H9 (cell line): ENCODE data around the gene CNGA2. TPM values are rescaled to one million over a fixed set of nuclear protein-coding genes. Genes with fewer than 3 reads are reported as not detected.
A peak's percentile ranks its signal among the peaks of the same experiment; 100 is the strongest.

Source experiments
- DNase-seq: peaks from one replicate; pipeline ENCODE4 v3.0.0-alpha.2; 2017
- H2AFZ ChIP-seq: one replicate; pipeline ENCODE4 v1.6.1; 2013; ENCODE audit warnings: mild to moderate bottlenecking, low read length, control low read depth, moderate library complexity
- H2AK5ac ChIP-seq: 2 replicates; pipeline ENCODE4 v1.6.1; 2013; ENCODE audit warnings: low read length, control low read depth, mixed read lengths; ENCODE audit not compliant: insufficient read length
- H2BK120ac ChIP-seq: one replicate; pipeline ENCODE4 v1.6.1; 2013; ENCODE audit warnings: low read depth, mild to moderate bottlenecking, low read length, control low read depth, inconsistent platforms; ENCODE audit not compliant: poor library complexity, severe bottlenecking
- H2BK12ac ChIP-seq: 2 replicates; pipeline ENCODE4 v1.6.1; 2013; ENCODE audit warnings: low read length, control low read depth, mixed read lengths, low read depth; ENCODE audit not compliant: insufficient read length
- H2BK15ac ChIP-seq: 2 replicates; pipeline ENCODE4 v1.6.1; 2013; ENCODE audit warnings: low read depth, low read length, control low read depth
- H2BK20ac ChIP-seq: one replicate; pipeline ENCODE4 v1.6.1; 2013; ENCODE audit warnings: low read depth, mild to moderate bottlenecking, low read length, control low read depth, inconsistent platforms; ENCODE audit not compliant: poor library complexity, severe bottlenecking
- H2BK5ac ChIP-seq: 2 replicates; pipeline ENCODE4 v1.6.1; 2013; ENCODE audit warnings: low read length, control low read depth, mixed read lengths; ENCODE audit not compliant: insufficient read length
- H3K14ac ChIP-seq: 2 replicates; pipeline ENCODE4 v1.6.1; 2013; ENCODE audit warnings: low read length, control low read depth; ENCODE audit not compliant: insufficient read depth
- H3K18ac ChIP-seq: 2 replicates; pipeline ENCODE4 v1.6.1; 2013; ENCODE audit warnings: low read depth, mild to moderate bottlenecking, mixed read lengths, low read length, control low read depth; ENCODE audit not compliant: insufficient read length
- H3K23ac ChIP-seq: 2 replicates; pipeline ENCODE4 v1.6.1; 2013; ENCODE audit warnings: low read length, control low read depth, mixed read lengths, low read depth; ENCODE audit not compliant: insufficient read length
- H3K23me2 ChIP-seq: 2 replicates; pipeline ENCODE4 v1.6.1; 2013; ENCODE audit warnings: low read depth, mild to moderate bottlenecking, mixed read lengths, low read length, control low read depth; ENCODE audit not compliant: insufficient read length, poor library complexity, severe bottlenecking
- H3K27ac ChIP-seq: 2 replicates; pipeline ENCODE4 v1.5.1; 2013; ENCODE audit warnings: low read length, control low read depth, mixed read lengths, low read depth; ENCODE audit not compliant: insufficient read length
- H3K27me3 ChIP-seq: 2 replicates; pipeline ENCODE4 v1.6.1; 2013; ENCODE audit warnings: low read length, control low read depth, inconsistent platforms; ENCODE audit not compliant: insufficient read depth
- H3K4ac ChIP-seq: 2 replicates; pipeline ENCODE4 v1.6.1; 2013; ENCODE audit warnings: low read depth, mild to moderate bottlenecking, control low read depth, inconsistent platforms, low read length, moderate library complexity
- H3K4me1 ChIP-seq: 2 replicates; pipeline ENCODE4 v1.6.1; 2013; ENCODE audit warnings: low read length, control low read depth, inconsistent platforms; ENCODE audit not compliant: insufficient read depth
- H3K4me2 ChIP-seq: 2 replicates; pipeline ENCODE4 v1.6.1; 2013; ENCODE audit warnings: low read length, control low read depth, mixed read lengths; ENCODE audit not compliant: insufficient read length, insufficient read depth
- H3K56ac ChIP-seq: 2 replicates; pipeline ENCODE4 v1.6.1; 2013; ENCODE audit warnings: low read depth, mild to moderate bottlenecking, mixed read lengths, low read length, control low read depth; ENCODE audit not compliant: insufficient read length
- H3K79me1 ChIP-seq: 2 replicates; pipeline ENCODE4 v1.6.1; 2013; ENCODE audit warnings: low read depth, mild to moderate bottlenecking, moderate library complexity, low read length, control low read depth, inconsistent platforms; ENCODE audit not compliant: insufficient read depth, poor library complexity, severe bottlenecking
- H3K79me2 ChIP-seq: 2 replicates; pipeline ENCODE4 v1.6.1; 2013; ENCODE audit warnings: low read length, control low read depth, inconsistent platforms; ENCODE audit not compliant: insufficient read depth
- H3K9ac ChIP-seq: 2 replicates; pipeline ENCODE4 v1.6.1; 2013; ENCODE audit warnings: low read length, control low read depth, mixed read lengths; ENCODE audit not compliant: insufficient read length; ENCODE audit errors: extremely low read depth
- H3K9me3 ChIP-seq: one replicate; pipeline ENCODE4 v1.6.1; 2013; ENCODE audit warnings: low read depth, low read length, inconsistent platforms; ENCODE audit not compliant: control insufficient read depth
- H3T11ph ChIP-seq: one replicate; pipeline ENCODE4 v1.6.1; 2013; ENCODE audit warnings: mild to moderate bottlenecking, low read length, control low read depth, inconsistent platforms
- H4K20me1 ChIP-seq: one replicate; pipeline ENCODE4 v1.6.1; 2013; ENCODE audit not compliant: control insufficient read depth, insufficient read length, insufficient read depth
- H4K5ac ChIP-seq: 2 replicates; pipeline ENCODE4 v1.6.1; 2013; ENCODE audit warnings: low read depth, mild to moderate bottlenecking, mixed read lengths, low read length, control low read depth; ENCODE audit not compliant: insufficient read length
- H4K8ac ChIP-seq: replicated peaks from 2 replicates; pipeline ENCODE4 v1.6.1; 2013; ENCODE audit warnings: low read length, control low read depth, mixed read lengths, low read depth; ENCODE audit not compliant: insufficient read length
- H4K91ac ChIP-seq: 2 replicates; pipeline ENCODE4 v1.6.1; 2013; ENCODE audit warnings: low read depth, mild to moderate bottlenecking, moderate library complexity, mixed read lengths, low read length, control low read depth; ENCODE audit not compliant: insufficient read length
- H3K27ac Mint-ChIP-seq, 3 experiments: 2 replicates in 2 of 3; 3 replicates in 1 of 3; pipeline ENCODE4 v1.8.0; 2020 to 2021; ENCODE audit warnings: mixed read lengths in 3 of 3, mild to moderate bottlenecking in 1 of 3, moderate library complexity in 1 of 3
- H3K27me3 Mint-ChIP-seq: 2 replicates; pipeline ENCODE4 v1.8.0; 2021; ENCODE audit warnings: low read depth, mild to moderate bottlenecking, moderate library complexity, mixed read lengths
- H3K36me3 Mint-ChIP-seq, 3 experiments: 2 replicates in 2 of 3; 3 replicates in 1 of 3; pipeline ENCODE4 v1.8.0; 2020 to 2021; ENCODE audit warnings: low read depth in 3 of 3, mixed read lengths in 3 of 3; ENCODE audit not compliant: insufficient read depth in 1 of 3
- H3K4me1 Mint-ChIP-seq, 2 experiments: 2 replicates each; pipeline ENCODE4 v1.8.0; 2020; ENCODE audit warnings: mixed read lengths in 2 of 2
- H3K4me3 Mint-ChIP-seq, 2 experiments: 2 replicates in 1 of 2; 3 replicates in 1 of 2; pipeline ENCODE4 v1.8.0; 2020 to 2021; ENCODE audit warnings: mild to moderate bottlenecking in 2 of 2, mixed read lengths in 2 of 2, moderate library complexity in 1 of 2
- H3K9me3 Mint-ChIP-seq, 2 experiments: 2 replicates in 1 of 2; 3 replicates in 1 of 2; pipeline ENCODE4 v1.8.0; 2020; ENCODE audit warnings: mild to moderate bottlenecking in 2 of 2, mixed read lengths in 2 of 2, moderate library complexity in 1 of 2
- WGBS: extraction: QIAGEN DNeasy Blood & Tissue Kit; methylation state at CpG from one replicate; pipeline ENCODE4 v1.1.7; 2013; ENCODE audit warnings: missing lambda C conversion rate, low lambda C conversion rate, mixed read lengths; ENCODE audit not compliant: insufficient read length; ENCODE audit errors: extremely low coverage; 5-methylcytosine and 5-hydroxymethylcytosine counted together
- total RNA-seq: library from RNA; stranded (reverse); gene quantifications from 2 replicates; pipeline ENCODE4 v1.2.1, GENCODE V29; 2021
- TF ChIP-seq, protein P1 (sequence below): fragments of 200-600 bp; sonication (generic); conservative IDR thresholded peaks from 3 replicates; pipeline ENCODE4 v1.8.0; 2021; ENCODE audit warnings: antibody characterized with exemption, mild to moderate bottlenecking

CNGA2 gene
- total RNA-seq, 1 experiment from 2014 or later: not detected

DNA sequence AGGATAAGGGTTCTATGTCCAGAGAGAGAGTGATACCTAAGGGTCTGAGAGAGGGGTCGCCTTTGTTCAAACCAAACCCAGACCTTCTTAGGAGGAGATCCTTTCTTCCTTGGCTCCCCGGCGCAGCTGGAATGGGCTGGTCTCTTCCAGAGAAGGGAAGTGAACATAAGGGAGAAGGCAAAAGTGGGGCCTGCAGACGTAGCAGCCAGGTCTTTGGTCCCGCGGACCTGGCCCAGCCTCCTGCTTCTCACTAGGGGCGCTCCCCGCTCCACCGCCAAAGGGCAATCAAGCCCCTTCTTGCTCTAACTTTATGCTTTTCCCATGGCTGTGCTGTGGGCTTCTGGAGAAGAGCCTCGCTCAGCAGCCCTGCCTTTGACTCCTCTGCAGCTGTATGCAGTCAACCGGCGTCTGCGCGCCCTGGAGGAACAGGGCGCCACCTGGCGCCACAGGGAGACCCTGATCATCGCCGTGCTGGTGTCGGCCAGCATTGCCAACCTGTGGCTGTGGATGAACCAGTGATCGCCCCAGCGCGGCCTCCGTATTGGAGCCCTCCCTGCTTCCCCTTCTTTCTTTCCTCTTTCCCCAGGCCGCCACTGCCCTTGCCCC, 12.2 kb upstream of the CNGA2 start:
- no peak overlapping the region for H3K27ac ChIP-seq
- Mint-ChIP-seq H3K27me3 (peaks cover 8% of the 10 kb centered on the region), H3K27ac (no peak overlapping the region; a peak in 1 of 7 replicates), H3K4me1 (peaks cover 5 to 11% of the 10 kb centered on the region in 2 experiments; a peak in 3 of 4 replicates), H3K36me3 (no peaks in the 10 kb centered on the region; a peak in 1 of 7 replicates), H3K9me3 (peaks cover 68% of the 10 kb centered on the region in 2 experiments), H3K4me3 (no peak overlapping the region)
- no peak overlapping the region for H3K56ac ChIP-seq
- H3T11ph ChIP-seq: no peak overlapping the region
- no peak overlapping the region for H3K4me2 ChIP-seq
- H3K9me3 ChIP-seq: peaks cover 52% of the 10 kb centered on the region
- H3K27me3 ChIP-seq: no peaks in the 10 kb centered on the region
- no peak overlapping the region for H2AFZ ChIP-seq
- TF ChIP-seq, protein P1, sequence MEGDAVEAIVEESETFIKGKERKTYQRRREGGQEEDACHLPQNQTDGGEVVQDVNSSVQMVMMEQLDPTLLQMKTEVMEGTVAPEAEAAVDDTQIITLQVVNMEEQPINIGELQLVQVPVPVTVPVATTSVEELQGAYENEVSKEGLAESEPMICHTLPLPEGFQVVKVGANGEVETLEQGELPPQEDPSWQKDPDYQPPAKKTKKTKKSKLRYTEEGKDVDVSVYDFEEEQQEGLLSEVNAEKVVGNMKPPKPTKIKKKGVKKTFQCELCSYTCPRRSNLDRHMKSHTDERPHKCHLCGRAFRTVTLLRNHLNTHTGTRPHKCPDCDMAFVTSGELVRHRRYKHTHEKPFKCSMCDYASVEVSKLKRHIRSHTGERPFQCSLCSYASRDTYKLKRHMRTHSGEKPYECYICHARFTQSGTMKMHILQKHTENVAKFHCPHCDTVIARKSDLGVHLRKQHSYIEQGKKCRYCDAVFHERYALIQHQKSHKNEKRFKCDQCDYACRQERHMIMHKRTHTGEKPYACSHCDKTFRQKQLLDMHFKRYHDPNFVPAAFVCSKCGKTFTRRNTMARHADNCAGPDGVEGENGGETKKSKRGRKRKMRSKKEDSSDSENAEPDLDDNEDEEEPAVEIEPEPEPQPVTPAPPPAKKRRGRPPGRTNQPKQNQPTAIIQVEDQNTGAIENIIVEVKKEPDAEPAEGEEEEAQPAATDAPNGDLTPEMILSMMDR: peak; percentile 67
- no peak overlapping the region for H3K9ac ChIP-seq
- DNase-seq: peak; percentile 82
- no peak overlapping the region for H4K5ac ChIP-seq
- no peak overlapping the region for H2BK120ac ChIP-seq
- H3K18ac ChIP-seq: no peak overlapping the region
- no peak overlapping the region for H3K4ac ChIP-seq
- no peaks in the 10 kb centered on the region for H3K4me1 ChIP-seq
- H2BK15ac ChIP-seq: no peak overlapping the region
- WGBS: no CpG with 5 or more reads among the region's 24 CpGs
- no peak overlapping the region for H2AK5ac ChIP-seq
- no peak overlapping the region for H4K91ac ChIP-seq
- H3K23me2 ChIP-seq: no peaks in the 10 kb centered on the region
- no peaks in the 10 kb centered on the region for H4K20me1 ChIP-seq
- no peak overlapping the region for H3K14ac ChIP-seq
- H3K79me2 ChIP-seq: no peaks in the 10 kb centered on the region
- H4K8ac ChIP-seq: no peak overlapping the region
- no peaks in the 10 kb centered on the region for H3K79me1 ChIP-seq
- no peak overlapping the region for H2BK12ac ChIP-seq
- no peak overlapping the region for H3K23ac ChIP-seq
- no peak overlapping the region for H2BK20ac ChIP-seq
- no peak overlapping the region for H2BK5ac ChIP-seq
